GM21367 (cell line): ENCODE measurements around the gene NOL4L.

Experiments
- ATAC-seq: cut with Tn5 transposase; IDR thresholded peaks from one replicate; pipeline ENCODE4 v1.9.1; 2021; ENCODE audit not compliant: unreplicated experiment

Gene NOL4L

GRCh38 chr20:32395066-32395465 lies 190.1 kb downstream of the NOL4L start:
- no peak for ATAC-seq
